22Rv1 (cell line): ENCODE data around the gene CNEP1R1.

Experiments
- H3K27ac ChIP-seq: fragments of 450-650 bp; 2 replicates; pipeline ENCODE4 v1.5.1; 2017
- CTCF ChIP-seq: fragments of 450-650 bp; IDR thresholded peaks from 2 replicates; pipeline ENCODE4 v1.5.1; 2017; ENCODE audit warnings: mild to moderate bottlenecking
- ZFX ChIP-seq: fragments of 450-650 bp; IDR thresholded peaks from 2 replicates; pipeline ENCODE4 v1.6.1; 2017; ENCODE audit warnings: antibody characterized with exemption, borderline replicate concordance

Gene CNEP1R1

GRCh38 chr16:50024684-50025536 is at the start of gene CNEP1R1:
TSS of gene CNEP1R1 (plus strand) at chr16:50025225. CDS start at chr16:50025316, 91 bp downstream.
- peak within 1 kb of the TSS; percentile 70 for H3K27ac ChIP-seq
- TF ChIP-seq CTCF (peak; percentile 100), ZFX (no peak)

DNA sequence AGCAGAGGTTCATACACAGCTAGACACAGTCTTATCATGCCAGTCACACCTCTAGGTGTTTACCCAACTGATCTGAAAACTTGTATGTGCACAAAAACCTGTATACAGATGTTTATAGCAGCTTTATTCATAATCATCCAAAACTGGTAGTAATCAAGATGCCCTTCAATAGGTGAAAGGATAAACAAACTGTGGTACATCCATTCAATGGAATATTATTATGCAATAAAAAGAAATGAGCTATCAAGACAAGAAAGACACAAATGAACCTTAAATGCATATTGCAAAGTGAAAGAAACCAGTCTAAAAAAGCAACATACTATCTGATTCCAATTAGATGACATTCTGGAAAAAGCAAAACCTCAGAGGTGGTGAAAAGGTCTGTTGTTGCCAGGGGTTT is 47.6 kb upstream of the CNEP1R1 start:
- TF ChIP-seq CTCF (no peak), ZFX (no peak)
- H3K27ac ChIP-seq: no peak overlapping the region

GRCh38 chr16:49978569-49979326 is 46.3 kb upstream of the CNEP1R1 start:
- no peak for TF ChIP-seq ZFX
- no peak for TF ChIP-seq CTCF
- no peak overlapping the region for H3K27ac ChIP-seq

DNA sequence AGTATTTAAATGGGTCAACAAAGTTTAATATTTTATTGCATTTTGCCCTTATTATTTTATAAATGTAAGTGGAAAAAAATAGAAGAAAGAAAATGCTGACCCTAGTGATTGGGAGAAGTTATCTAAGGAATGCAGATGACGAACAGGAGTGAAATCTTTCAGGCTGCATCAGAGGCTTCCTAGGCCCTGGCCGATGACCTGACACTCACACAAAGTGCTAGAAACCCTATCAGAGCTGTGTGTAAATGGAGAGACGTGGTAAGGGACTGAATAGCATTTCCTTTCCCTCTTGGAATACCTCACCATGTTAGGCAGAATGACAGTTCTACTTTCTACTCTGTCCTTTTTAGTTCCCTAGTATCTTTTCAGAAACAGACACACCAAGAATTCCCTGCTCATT is 44.9 kb upstream of the CNEP1R1 start:
- H3K27ac ChIP-seq: no peak overlapping the region
- TF ChIP-seq ZFX (no peak), CTCF (no peak)

DNA sequence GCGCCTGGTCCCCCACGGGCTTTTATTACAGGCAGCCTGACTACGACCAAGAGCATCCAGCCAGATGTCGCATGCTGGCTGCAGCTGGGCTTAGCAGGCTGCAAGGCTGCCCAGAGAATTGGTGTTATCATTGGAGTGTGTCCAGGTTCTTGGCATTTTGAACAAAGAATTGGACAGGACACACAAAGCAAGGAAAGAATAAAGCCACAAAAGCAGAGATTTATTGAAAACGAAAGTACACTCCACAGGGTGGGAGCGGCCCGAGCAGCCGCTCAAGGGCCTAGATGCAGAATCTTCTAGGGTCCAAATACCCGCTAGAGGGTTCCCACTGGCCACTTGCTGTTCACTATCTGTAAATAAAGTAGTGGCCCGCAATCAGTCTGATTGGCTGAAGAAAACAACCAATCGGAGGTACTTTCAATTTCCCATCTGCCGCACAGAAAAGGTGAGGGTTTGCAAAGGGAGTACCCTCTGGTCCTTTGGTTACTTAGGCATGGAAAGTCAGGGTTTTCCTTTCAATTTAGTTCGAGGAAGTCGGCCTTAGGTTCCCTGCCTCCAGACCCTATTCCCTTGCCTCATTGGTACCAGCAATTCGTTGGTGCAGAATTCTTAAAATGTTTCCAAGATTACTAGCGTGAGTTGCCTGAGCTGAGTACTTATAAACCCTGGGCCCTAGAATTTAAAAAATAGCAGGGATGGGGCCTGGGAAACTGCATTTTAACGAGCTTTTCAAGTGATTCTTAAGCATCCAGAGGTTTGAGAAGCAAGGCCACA is 38.5 kb upstream of the CNEP1R1 start:
- no peak for TF ChIP-seq CTCF
- TF ChIP-seq ZFX: no peak
- H3K27ac ChIP-seq: no peak overlapping the region

DNA sequence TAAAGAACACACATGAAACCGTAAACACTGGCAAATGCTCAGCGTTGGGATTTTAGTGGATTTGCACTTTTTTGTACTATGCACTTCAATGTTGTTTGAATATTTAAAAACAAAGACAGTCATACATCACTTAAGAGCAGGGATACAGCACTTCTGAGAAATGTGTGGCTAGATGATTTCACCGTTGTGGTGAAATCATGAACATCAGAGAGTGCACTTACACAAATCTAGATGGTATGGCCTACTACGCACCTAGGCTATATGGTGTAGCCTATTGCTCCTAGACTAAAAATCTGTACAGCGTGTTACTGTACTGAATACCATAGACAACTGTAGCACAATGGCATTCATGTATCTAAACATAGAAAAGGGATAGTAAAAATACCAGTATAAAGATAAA is 37.6 kb upstream of the CNEP1R1 start:
- no peak overlapping the region for H3K27ac ChIP-seq
- TF ChIP-seq ZFX: no peak
- TF ChIP-seq CTCF: no peak
